Testis (tissue), 2 donors: ENCODE results near the gene OLFML2A.

Experiments used
- CTCF ChIP-seq, 3 experiments: fragments of 450-650 bp in 2 of 3; fragments of 200-600 bp in 1 of 3; sonication (generic) in 1 of 3; IDR thresholded peaks; one replicate each; pipeline ENCODE4 v1.5.1; 2016 to 2019; ENCODE audit warnings: antibody characterized with exemption in 3 of 3, mild to moderate bottlenecking in 2 of 3, moderate library complexity in 1 of 3
- POLR2A ChIP-seq: fragments of 450-650 bp; IDR thresholded peaks from one replicate; pipeline ENCODE4 v1.6.1; 2017; ENCODE audit warnings: antibody characterized with exemption, mild to moderate bottlenecking, moderate library complexity

- TF ChIP-seq CTCF (IDR thresholded peaks at IDR 0.05) (no peak), POLR2A (no peak)
These were observed 19.3 kb upstream of the OLFML2A start for GRCh38 chr9:124757616-124758015.
